NOMO-1 treated with dmso at 0.1 percent for 144 hours (cell line): ENCODE measurements around the gene SH3PXD2A.
"Not testable (repeated sequence)": the region's sequence is repeated elsewhere in the genome, so short reads cannot be mapped to it uniquely, and the experiment has no call there.

Source experiments
- DNase-seq: peaks from one replicate; lab custom pipeline; 2025; ENCODE audit not compliant: unreplicated experiment; lab: John Stamatoyannopoulos, UW

Gene SH3PXD2A

GRCh38 chr10:103750836-103751235, 104.5 kb downstream of the SH3PXD2A start:
- DNase-seq, result no peak

- no peak for DNase-seq
Measured at GRCh38 chr10:103749779-103750178, 105.6 kb downstream of the SH3PXD2A start.

- no peak for DNase-seq
Measured at GRCh38 chr10:103748020-103748419, 107.4 kb downstream of the SH3PXD2A start.

- DNase-seq, result no peak
Measured at GRCh38 chr10:103747193-103747865, 108.0 kb downstream of the SH3PXD2A start.

GRCh38 chr10:103746598-103746997, 108.8 kb downstream of the SH3PXD2A start:
- DNase-seq, result no peak

- no peak for DNase-seq
Measured at GRCh38 chr10:103745341-103746247, 109.8 kb downstream of the SH3PXD2A start.

- DNase-seq, result no peak
Measured at GRCh38 chr10:103742824-103743223, 112.6 kb downstream of the SH3PXD2A start.

GRCh38 chr10:103740611-103741010, 114.8 kb downstream of the SH3PXD2A start:
- no peak for DNase-seq

- no peak for DNase-seq
Measured at GRCh38 chr10:103739039-103739764, 116.2 kb downstream of the SH3PXD2A start.

- DNase-seq, result no peak
Measured at GRCh38 chr10:103737735-103738367, 117.5 kb downstream of the SH3PXD2A start.

GRCh38 chr10:103736763-103737162, 118.6 kb downstream of the SH3PXD2A start:
- DNase-seq, result no peak

- DNase-seq, result no peak
Measured at GRCh38 chr10:103736044-103736443, 119.3 kb downstream of the SH3PXD2A start.

GRCh38 chr10:103734731-103735130, 120.6 kb downstream of the SH3PXD2A start:
- DNase-seq, result no peak

GRCh38 chr10:103733045-103733419, 122.3 kb downstream of the SH3PXD2A start:
- DNase-seq, result no peak

GRCh38 chr10:103732339-103733044, 122.9 kb downstream of the SH3PXD2A start:
- no peak for DNase-seq

GRCh38 chr10:103731609-103732270, 123.6 kb downstream of the SH3PXD2A start:
- DNase-seq, result no peak

GRCh38 chr10:103731026-103731425, 124.3 kb downstream of the SH3PXD2A start:
- DNase-seq, result not testable (repeated sequence)

- DNase-seq, result no peak
Measured at GRCh38 chr10:103729851-103730250, 125.5 kb downstream of the SH3PXD2A start.

GRCh38 chr10:103727991-103728689, 127.2 kb downstream of the SH3PXD2A start:
- no peak for DNase-seq
